Coronary artery (tissue), 2 donors: ENCODE measurements around the gene NAV3.

ENCODE experiments used
- DNase-seq: peaks from one replicate; pipeline ENCODE4 v3.0.0-alpha.2; 2017; ENCODE audit warnings: low spot score
- H3K27ac ChIP-seq, 2 donors: fragments of 200-600 bp; sonication (generic); one replicate each; pipeline ENCODE4 v1.5.1; 2016 to 2019
- H3K4me3 ChIP-seq: fragments of 200-600 bp; sonication (generic); 2 replicates; pipeline ENCODE4 v1.5.1; 2016; ENCODE audit warnings: mild to moderate bottlenecking, moderate library complexity
- CTCF ChIP-seq: fragments of 200-600 bp; sonication (generic); IDR thresholded peaks from one replicate; pipeline ENCODE4 v1.5.1; 2019; ENCODE audit warnings: antibody characterized with exemption

The NAV3 gene

DNA sequence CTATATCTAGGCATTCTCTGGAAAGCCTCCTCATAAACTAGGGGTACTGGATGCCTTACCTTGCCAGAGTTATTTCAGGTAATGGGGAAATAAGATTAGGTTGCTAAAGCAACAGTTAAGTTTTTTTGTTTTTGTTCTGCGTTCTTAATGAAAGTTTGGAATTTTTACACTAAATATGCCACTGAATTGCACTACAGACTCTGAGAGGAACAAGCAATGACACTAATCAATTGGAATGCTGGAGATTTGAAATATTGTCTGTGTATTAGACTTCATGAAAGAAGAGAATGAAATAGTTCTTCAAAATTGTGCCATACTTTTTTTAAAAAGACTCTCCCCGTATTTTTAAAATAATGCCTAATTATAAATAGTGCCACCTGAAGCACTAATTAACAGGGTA lies 287.8 kb downstream of the NAV3 start:
- Histone ChIP-seq H3K4me3 (no peak overlapping the region), H3K27ac (no peak overlapping the region)
- no peak for TF ChIP-seq CTCF
- DNase-seq, result no peak

DNA sequence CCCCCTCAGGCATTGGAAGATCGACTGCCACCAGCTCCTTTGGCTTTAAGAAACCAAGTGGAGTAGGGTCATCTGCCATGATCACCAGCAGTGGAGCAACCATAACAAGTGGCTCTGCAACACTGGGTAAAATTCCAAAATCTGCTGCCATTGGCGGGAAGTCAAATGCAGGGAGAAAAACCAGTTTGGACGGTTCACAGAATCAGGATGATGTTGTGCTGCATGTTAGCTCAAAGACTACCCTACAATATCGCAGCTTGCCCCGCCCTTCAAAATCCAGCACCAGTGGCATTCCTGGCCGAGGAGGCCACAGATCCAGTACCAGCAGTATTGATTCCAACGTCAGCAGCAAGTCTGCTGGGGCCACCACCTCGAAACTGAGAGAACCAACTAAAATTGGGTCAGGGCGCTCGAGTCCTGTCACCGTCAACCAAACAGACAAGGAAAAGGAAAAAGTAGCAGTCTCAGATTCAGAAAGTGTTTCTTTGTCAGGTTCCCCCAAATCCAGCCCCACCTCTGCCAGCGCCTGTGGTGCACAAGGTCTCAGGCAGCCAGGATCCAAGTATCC lies 288.7 kb downstream of the NAV3 start:
- Histone ChIP-seq H3K4me3 (no peak overlapping the region), H3K27ac (no peak overlapping the region)
- DNase-seq, result no peak
- TF ChIP-seq CTCF, result no peak

- Histone ChIP-seq H3K4me3 (no peak overlapping the region), H3K27ac (no peak overlapping the region)
- TF ChIP-seq CTCF, result no peak
- no peak for DNase-seq
Observed at GRCh38 chr12:78120306-78120705, 289.6 kb downstream of the NAV3 start.

GRCh38 chr12:78120866-78121560 lies 290.3 kb downstream of the NAV3 start:
- DNase-seq, result no peak
- H3K4me3 ChIP-seq, result no peak overlapping the region
- H3K27ac ChIP-seq, result no peak overlapping the region
- TF ChIP-seq CTCF, result no peak

DNA sequence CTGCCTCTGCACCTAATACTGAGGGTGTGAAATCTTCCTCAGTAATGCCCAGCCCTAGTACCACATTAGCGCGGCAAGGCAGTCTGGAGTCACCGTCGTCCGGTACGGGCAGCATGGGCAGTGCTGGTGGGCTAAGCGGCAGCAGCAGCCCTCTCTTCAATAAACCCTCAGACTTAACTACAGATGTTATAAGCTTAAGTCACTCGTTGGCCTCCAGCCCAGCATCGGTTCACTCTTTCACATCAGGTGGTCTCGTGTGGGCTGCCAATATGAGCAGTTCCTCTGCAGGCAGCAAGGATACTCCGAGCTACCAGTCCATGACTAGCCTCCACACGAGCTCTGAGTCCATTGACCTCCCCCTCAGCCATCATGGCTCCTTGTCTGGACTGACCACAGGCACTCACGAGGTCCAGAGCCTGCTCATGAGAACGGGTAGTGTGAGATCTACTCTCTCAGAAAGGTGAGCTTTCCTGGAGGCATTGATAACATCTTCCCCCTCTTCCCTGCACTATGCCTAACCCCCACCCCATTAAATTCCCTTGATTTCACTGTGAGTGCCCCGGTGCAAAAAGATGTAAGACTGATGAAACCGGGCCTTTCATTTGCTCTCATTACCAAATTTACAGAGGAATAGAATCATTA lies 291.4 kb downstream of the NAV3 start:
- no peak for DNase-seq
- Histone ChIP-seq H3K27ac (no peak overlapping the region), H3K4me3 (no peak overlapping the region)
- TF ChIP-seq CTCF, result no peak

GRCh38 chr12:78128211-78128610 lies 297.5 kb downstream of the NAV3 start:
- Histone ChIP-seq H3K27ac (no peak overlapping the region), H3K4me3 (no peak overlapping the region)
- TF ChIP-seq CTCF, result no peak
- DNase-seq, result no peak

DNA sequence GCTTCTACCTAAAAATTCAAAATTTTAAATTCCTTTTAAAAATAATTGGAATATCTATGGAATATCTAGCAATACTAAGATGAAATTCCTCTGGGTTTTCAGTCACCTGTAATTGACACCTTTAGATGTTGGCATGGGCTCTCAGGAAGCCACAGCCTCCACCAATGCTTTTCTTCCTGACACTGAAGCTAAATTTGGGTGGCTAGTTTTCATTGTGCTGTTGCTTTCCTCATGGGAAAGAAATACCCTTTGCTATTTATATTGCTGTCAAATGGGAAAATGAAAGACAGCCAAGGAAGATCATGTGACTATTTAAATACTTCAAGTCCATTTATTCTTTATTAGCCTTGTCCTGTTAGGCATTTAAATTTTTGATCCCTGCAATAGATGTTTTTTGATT lies 313.0 kb downstream of the NAV3 start:
- no peak for TF ChIP-seq CTCF
- DNase-seq, result no peak
- H3K4me3 ChIP-seq, result no peak overlapping the region
- no peak overlapping the region for H3K27ac ChIP-seq
